Measurements from ENCODE around the gene SDCBP2. TPM values are rescaled to one million over a fixed set of nuclear protein-coding genes. Genes with fewer than 3 reads are reported as not detected.

SDCBP2 gene
- total RNA-seq, 1 experiment from 2014 or later = 3.3 TPM

DNA sequence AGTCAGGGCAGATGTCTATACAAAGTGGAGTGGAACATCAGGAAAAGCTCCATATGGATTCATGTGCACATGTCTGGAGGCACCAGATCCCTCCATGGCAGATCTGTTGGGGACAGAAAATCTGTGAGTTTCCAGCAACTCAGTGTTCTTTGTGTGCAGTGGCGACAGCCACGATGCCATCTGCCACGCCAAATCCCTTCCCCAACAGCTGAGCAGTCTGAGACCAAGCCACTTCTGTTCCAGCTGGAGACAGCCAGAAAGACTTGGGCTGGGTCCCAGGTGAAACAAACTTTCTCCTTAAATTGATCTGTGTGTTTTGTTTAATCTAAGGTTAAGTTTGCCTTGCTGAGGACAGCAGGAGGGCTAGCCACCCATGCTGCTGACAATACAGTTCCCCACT is 41.0 kb upstream of the SDCBP2 start:
- POLR2A ChIA-PET = no interaction called here
- peaks cover 46% of the 10 kb centered on the region for H3K36me3 Mint-ChIP-seq
- no peak overlapping the region for H3K4me3 Mint-ChIP-seq

DNA sequence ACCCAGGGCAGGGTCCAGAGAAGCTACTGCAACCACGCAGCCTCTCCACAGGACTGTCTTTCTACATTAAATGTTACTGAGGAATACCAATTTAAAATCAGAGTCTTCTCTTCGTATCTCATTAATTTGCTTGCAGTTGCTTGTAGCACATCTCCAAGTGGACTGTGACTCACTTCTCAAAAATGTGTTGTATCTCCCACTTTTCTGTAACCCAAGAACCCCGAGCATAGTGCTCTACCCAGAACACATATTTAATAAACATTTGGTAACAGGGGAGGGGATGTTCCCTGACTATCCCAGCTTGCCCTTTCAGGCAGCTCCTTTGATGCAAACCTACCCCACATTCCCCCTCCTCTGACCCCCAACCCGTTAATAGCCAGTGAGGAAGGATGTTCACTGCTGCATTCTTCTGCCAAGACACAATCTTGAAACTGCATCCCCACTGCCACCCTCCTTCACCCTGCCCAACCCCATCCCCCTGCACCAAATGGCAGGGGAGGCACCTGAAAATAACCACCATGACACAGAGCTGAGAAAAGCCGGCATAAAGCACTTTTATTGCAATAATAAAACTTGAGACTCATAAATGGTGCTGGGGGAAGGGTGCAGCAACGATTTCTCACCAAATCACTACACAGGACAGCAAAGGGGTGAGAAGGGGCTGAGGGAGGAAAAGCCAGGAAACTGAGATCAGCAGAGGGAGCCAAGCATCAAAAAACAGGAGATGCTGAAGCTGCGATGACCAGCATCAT is 39.7 kb upstream of the SDCBP2 start:
- no peak overlapping the region for H3K27ac Mint-ChIP-seq
- ChIA-PET POLR2A (no interaction called here), CTCF (interaction anchor here (1.0 kb wide), 1 partner anchor 68 kb away, joined by 3 read pairs; no protein-coding TSS in a partner anchor)
- no peak overlapping the region for H3K4me3 Mint-ChIP-seq
- no peak for ATAC-seq
- TF ChIP-seq ESRRA (CRISPR knock-in tag; IDR thresholded peaks at IDR 0.05; ENCODE audit: borderline replicate concordance) (no peak), EMX1 (CRISPR knock-in tag; IDR thresholded peaks at IDR 0.05) (no peak)
- no peaks in the 10 kb centered on the region for H3K27me3 Mint-ChIP-seq (ENCODE audit: low read depth)
- peaks cover 38% of the 10 kb centered on the region for H3K36me3 Mint-ChIP-seq
- no peaks in the 10 kb centered on the region for H3K4me1 Mint-ChIP-seq
- no peaks in the 10 kb centered on the region; the same call in 1 of the 2 replicates for H3K9me3 Mint-ChIP-seq
- DNase-seq (ENCODE audit: low spot score) = no peak

More for the DNA sequence above, 41.0 kb upstream of the SDCBP2 start:
- H3K9me3 Mint-ChIP-seq = no peaks in the 10 kb centered on the region; the same call in 1 of the 2 replicates
- no peak for TF ChIP-seq ZNF317 (CRISPR knock-in tag; IDR thresholded peaks at IDR 0.05; ENCODE audit: borderline replicate concordance, low read depth)
- TF ChIP-seq JUN (CRISPR knock-in tag; IDR thresholded peaks at IDR 0.05) = no peak
- no peak for TF ChIP-seq ATF1 (CRISPR knock-in tag; IDR thresholded peaks at IDR 0.05)
- TF ChIP-seq JAZF1 (CRISPR knock-in tag; IDR thresholded peaks at IDR 0.05) = no peak
- TF ChIP-seq CBFB (CRISPR knock-in tag; IDR thresholded peaks at IDR 0.05; ENCODE audit: low read depth) = no peak
- no peak for TF ChIP-seq MAX (CRISPR knock-in tag; IDR thresholded peaks at IDR 0.05)
- TF ChIP-seq, protein P1, sequence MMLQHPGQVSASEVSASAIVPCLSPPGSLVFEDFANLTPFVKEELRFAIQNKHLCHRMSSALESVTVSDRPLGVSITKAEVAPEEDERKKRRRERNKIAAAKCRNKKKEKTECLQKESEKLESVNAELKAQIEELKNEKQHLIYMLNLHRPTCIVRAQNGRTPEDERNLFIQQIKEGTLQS (CRISPR knock-in tag; conservative IDR thresholded peaks at IDR 0.05) = no peak
- TF ChIP-seq SOX15 (CRISPR knock-in tag; IDR thresholded peaks at IDR 0.05) = no peak
- TF ChIP-seq NFATC4 (CRISPR knock-in tag; IDR thresholded peaks at IDR 0.05) = no peak
- no peak for TF ChIP-seq ZNF396 (CRISPR knock-in tag; IDR thresholded peaks at IDR 0.05; ENCODE audit: borderline replicate concordance)
- no peak for TF ChIP-seq NFE2L1 (CRISPR knock-in tag; IDR thresholded peaks at IDR 0.05)
- ATAC-seq (no peak), DNase-seq (ENCODE audit: low spot score) (no peak)
- H3K27me3 Mint-ChIP-seq (ENCODE audit: low read depth) = no peaks in the 10 kb centered on the region
- CTCF ChIA-PET = no interaction called here
- no peaks in the 10 kb centered on the region for H3K4me1 Mint-ChIP-seq
- H3K27ac Mint-ChIP-seq = no peak overlapping the region

GRCh38 chr20:1367479-1367878 is 38.5 kb upstream of the SDCBP2 start:
- DNase-seq (ENCODE audit: low spot score) (no peak), ATAC-seq (no peak)
- H3K4me3 Mint-ChIP-seq = no peak overlapping the region
- ChIA-PET CTCF (no interaction called here), POLR2A (interaction anchor here (0.5 to 0.7 kb wide), 2 partner anchors 38 to 505 kb away, joined by 3 to 6 read pairs; partner anchors contain the start of gene SDCBP2)
- peaks cover 32% of the 10 kb centered on the region for H3K36me3 Mint-ChIP-seq
- TF ChIP-seq ZNF425 (CRISPR knock-in tag; conservative IDR thresholded peaks at IDR 0.05) (no peak), SOX15 (CRISPR knock-in tag; IDR thresholded peaks at IDR 0.05) (no peak), RELA (CRISPR knock-in tag; IDR thresholded peaks at IDR 0.05; ENCODE audit: borderline replicate concordance) (no peak), ZNF219 (CRISPR knock-in tag; IDR thresholded peaks at IDR 0.05; ENCODE audit: borderline replicate concordance) (no peak), TEAD1 (CRISPR knock-in tag; IDR thresholded peaks at IDR 0.05) (no peak), MYBL2 (CRISPR knock-in tag; IDR thresholded peaks at IDR 0.05) (no peak), NFATC4 (CRISPR knock-in tag; IDR thresholded peaks at IDR 0.05) (no peak), TCF7 (CRISPR knock-in tag; IDR thresholded peaks at IDR 0.05; ENCODE audit: low read depth) (no peak), AR (CRISPR knock-in tag; IDR thresholded peaks at IDR 0.05) (no peak), FOXJ3 (CRISPR knock-in tag; IDR thresholded peaks at IDR 0.05; ENCODE audit: borderline replicate concordance) (no peak), ELF4 (CRISPR knock-in tag; IDR thresholded peaks at IDR 0.05; ENCODE audit: low read depth) (no peak), ZNF671 (CRISPR knock-in tag; IDR thresholded peaks at IDR 0.05) (no peak), JAZF1 (CRISPR knock-in tag; IDR thresholded peaks at IDR 0.05) (no peak)
- TF ChIP-seq, protein P2, sequence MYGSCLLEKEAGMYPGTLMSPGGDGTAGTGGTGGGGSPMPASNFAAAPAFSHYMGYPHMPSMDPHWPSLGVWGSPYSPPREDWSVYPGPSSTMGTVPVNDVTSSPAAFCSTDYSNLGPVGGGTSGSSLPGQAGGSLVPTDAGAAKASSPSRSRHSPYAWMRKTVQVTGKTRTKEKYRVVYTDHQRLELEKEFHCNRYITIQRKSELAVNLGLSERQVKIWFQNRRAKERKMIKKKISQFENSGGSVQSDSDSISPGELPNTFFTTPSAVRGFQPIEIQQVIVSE (CRISPR knock-in tag; IDR thresholded peaks at IDR 0.05; ENCODE audit: borderline replicate concordance) = no peak
- no peaks in the 10 kb centered on the region for H3K27me3 Mint-ChIP-seq (ENCODE audit: low read depth)
- no peaks in the 10 kb centered on the region; the same call in 1 of the 2 replicates for H3K9me3 Mint-ChIP-seq
- no peaks in the 10 kb centered on the region for H3K4me1 Mint-ChIP-seq
- H3K27ac Mint-ChIP-seq = no peak overlapping the region
